AG04450 (cell line): ENCODE measurements around the gene CENPP. TPM values are rescaled to one million over a fixed set of nuclear protein-coding genes. Genes with fewer than 3 reads are reported as not detected.

Experiments
- CTCF ChIA-PET: fragments of 300-600, 350-600 bp; formaldehyde crosslinking; extraction: SDS; loops from one replicate; lab custom pipeline; 2022; ENCODE audit warnings: antibody characterized with exemption, inconsistent platforms; lab: Charles Lee
- POLR2A ChIA-PET: fragments of 350-600 bp; formaldehyde crosslinking; extraction: SDS; loops from one replicate; lab custom pipeline; 2021; ENCODE audit warnings: antibody characterized with exemption, inconsistent platforms; lab: Yijun Ruan, JAX
- DNase-seq: peaks from one replicate; pipeline ENCODE4 v3.0.0-alpha.2; 2011; ENCODE audit warnings: low read depth, low spot score
- H3K27ac ChIP-seq: one replicate; pipeline ENCODE4 v1.5.1; 2012; ENCODE audit warnings: low read depth, low read length, control low read depth
- H3K27me3 ChIP-seq: one replicate; pipeline ENCODE4 v1.6.0; 2012; ENCODE audit warnings: low read length; ENCODE audit not compliant: control insufficient read depth, insufficient read depth
- H3K4me3 ChIP-seq: 2 replicates; pipeline ENCODE4 v1.5.1; 2011; ENCODE audit warnings: mild to moderate bottlenecking, low read depth, low read length, control low read depth
- H3K9me3 ChIP-seq: 2 replicates; pipeline ENCODE4 v1.5.1; 2012; ENCODE audit warnings: low read length; ENCODE audit not compliant: control insufficient read depth, insufficient read depth
- CTCF ChIP-seq: IDR thresholded peaks from 2 replicates; pipeline ENCODE4 v1.5.1; 2011; ENCODE audit warnings: low read depth, low read length, control low read depth, inconsistent platforms
- polyA plus RNA-seq: library from polyadenylated mRNA; depleted of rRNA; stranded (reverse); fragments of >200 nt; gene quantifications from 2 replicates; pipeline ENCODE4 v1.2.3, GENCODE V29; 2011

Gene CENPP
- polyA plus RNA-seq, 1 experiment, result 4.4 TPM

GRCh38 chr9:92518199-92518598, 192.4 kb downstream of the CENPP start:
- DNase-seq, result no peak
- no peaks in the 10 kb centered on the region; the same call in 1 of the 2 replicates for H3K9me3 ChIP-seq
- no peak for TF ChIP-seq CTCF
- no peak overlapping the region for H3K27ac ChIP-seq
- H3K27me3 ChIP-seq, result no peaks in the 10 kb centered on the region
- H3K4me3 ChIP-seq, result no peak overlapping the region
- ChIA-PET POLR2A (no interaction called here), CTCF (no interaction called here)

GRCh38 chr9:92520837-92521236, 195.1 kb downstream of the CENPP start:
- no peak for TF ChIP-seq CTCF
- H3K27ac ChIP-seq, result no peak overlapping the region
- CTCF ChIA-PET, result interaction anchor here (1.4 kb wide), 1 partner anchor 13 kb away, joined by 3 read pairs; no protein-coding TSS in a partner anchor
- DNase-seq, result no peak
- H3K9me3 ChIP-seq, result no peaks in the 10 kb centered on the region; the same call in 1 of the 2 replicates
- H3K4me3 ChIP-seq, result no peak overlapping the region
- H3K27me3 ChIP-seq, result no peaks in the 10 kb centered on the region
- POLR2A ChIA-PET, result no interaction called here

- H3K4me3 ChIP-seq, result no peak overlapping the region
- TF ChIP-seq CTCF, result no peak
- no peak for DNase-seq
- ChIA-PET POLR2A (no interaction called here), CTCF (interaction anchor here (0.7 kb wide), 1 partner anchor 14 kb away, joined by 3 read pairs; no protein-coding TSS in a partner anchor)
- H3K27me3 ChIP-seq, result no peaks in the 10 kb centered on the region
- no peaks in the 10 kb centered on the region; the same call in 1 of the 2 replicates for H3K9me3 ChIP-seq
- no peak overlapping the region for H3K27ac ChIP-seq
Observed at GRCh38 chr9:92522983-92523970, 197.5 kb downstream of the CENPP start.

- ChIA-PET CTCF (no interaction called here), POLR2A (no interaction called here)
- no peak overlapping the region for H3K4me3 ChIP-seq
- no peak for DNase-seq
- TF ChIP-seq CTCF, result no peak
- no peak overlapping the region for H3K27ac ChIP-seq
- H3K27me3 ChIP-seq, result no peaks in the 10 kb centered on the region
- H3K9me3 ChIP-seq, result no peaks in the 10 kb centered on the region; the same call in 1 of the 2 replicates
Observed at GRCh38 chr9:92524881-92525280, 199.1 kb downstream of the CENPP start.

GRCh38 chr9:92525306-92525705, 199.6 kb downstream of the CENPP start:
- no peak overlapping the region for H3K4me3 ChIP-seq
- ChIA-PET CTCF (no interaction called here), POLR2A (no interaction called here)
- TF ChIP-seq CTCF, result no peak
- DNase-seq, result no peak
- no peaks in the 10 kb centered on the region for H3K9me3 ChIP-seq
- H3K27ac ChIP-seq, result no peak overlapping the region
- H3K27me3 ChIP-seq, result no peaks in the 10 kb centered on the region
